GM12878 (cell line): ENCODE measurements around the gene GSG1L. TPM values are rescaled to one million over a fixed set of nuclear protein-coding genes. Genes with fewer than 3 reads are reported as not detected.

Source experiments
- EED ChIP-seq: sonication (generic); IDR thresholded peaks from 2 replicates; pipeline ENCODE4 v1.6.1; 2016; ENCODE audit warnings: antibody characterized with exemption, low read depth
- IKZF1 ChIP-seq: fragments of 450-650 bp; conservative IDR thresholded peaks from 2 replicates; pipeline ENCODE4 v1.6.1; 2017; ENCODE audit warnings: antibody characterized with exemption, mild to moderate bottlenecking
- NFYA ChIP-seq: IDR thresholded peaks from 2 replicates; pipeline ENCODE4 v1.6.1; 2011; ENCODE audit warnings: low read depth, mild to moderate bottlenecking, low read length, improper control_type of control experiment, borderline replicate concordance
- NR2C1 ChIP-seq: fragments of 450-650 bp; IDR thresholded peaks from 2 replicates; pipeline ENCODE4 v1.6.1; 2017; ENCODE audit warnings: antibody characterized with exemption, mild to moderate bottlenecking, moderate library complexity
- NRF1 ChIP-seq: conservative IDR thresholded peaks from 2 replicates; pipeline ENCODE4 v1.6.1; 2011; ENCODE audit warnings: mild to moderate bottlenecking, low read depth, low read length, improper control_type of control experiment
- POLR2A ChIP-seq: IDR thresholded peaks from 2 replicates; pipeline ENCODE4 v1.6.1; 2011; ENCODE audit warnings: low read depth, mild to moderate bottlenecking, low read length
- POU2F2 ChIP-seq: IDR thresholded peaks from 3 replicates; pipeline ENCODE4 v1.6.1; 2011; ENCODE audit warnings: low read depth, mild to moderate bottlenecking, low read length, borderline replicate concordance
- ZNF592 ChIP-seq: fragments of 450-650 bp; IDR thresholded peaks from 2 replicates; pipeline ENCODE4 v1.6.1; 2017; ENCODE audit warnings: mild to moderate bottlenecking, moderate library complexity
- polyA plus RNA-seq, 11 experiments: library from polyadenylated mRNA; depleted of rRNA in 4 of 11; unstranded in 6 of 11; stranded (reverse) in 5 of 11; fragments of >200 nt; fragmentation: Nextera tagmentation in 4 of 11; fragmentation: Illumina TruSeq in 1 of 11; extraction: Ambion mirVana in 4 of 11; extraction: Trizol in 1 of 11; gene quantifications; 1 replicate in 1 of 11; 2 replicates in 10 of 11; pipeline versions ENCODE4 v1.2.1 to v1.2.3, GENCODE V29; 2011 to 2016; ENCODE audit warnings: inconsistent platforms in 2 of 11, missing spikeins in 2 of 11, low read depth in 1 of 11
- total RNA-seq, 4 experiments: library from RNA; depleted of rRNA in 3 of 4; stranded (reverse); fragments of >200 nt in 3 of 4; fragmentation: Illumina TruSeq in 1 of 4; extraction: Trizol in 1 of 4; gene quantifications; 2 replicates each; pipeline versions ENCODE4 v1.2.1 to v1.2.3, GENCODE V29; 2013 to 2021
- TF ChIP-seq, protein P1 (sequence below): IDR thresholded peaks from 2 replicates; pipeline ENCODE4 v1.6.1; 2011; ENCODE audit warnings: borderline replicate concordance, low read depth, mild to moderate bottlenecking, moderate library complexity, mixed read lengths, low read length; ENCODE audit not compliant: insufficient read depth; ENCODE audit errors: extremely low read length

GSG1L gene
- total and polyA plus RNA-seq, 10 of the 15 experiments (the other 5 are each of a cell fraction or from before 2014, with no cell fraction given), result not detected

GRCh38 chr16:27868180-27868579, 195.3 kb downstream of the GSG1L start (continued):
- TF ChIP-seq ZNF592 (no peak), NRF1 (no peak), NFYA (no peak), POLR2A (no peak), IKZF1 (no peak), NR2C1 (no peak), EED (no peak), POU2F2 (no peak)
- TF ChIP-seq, protein P1, sequence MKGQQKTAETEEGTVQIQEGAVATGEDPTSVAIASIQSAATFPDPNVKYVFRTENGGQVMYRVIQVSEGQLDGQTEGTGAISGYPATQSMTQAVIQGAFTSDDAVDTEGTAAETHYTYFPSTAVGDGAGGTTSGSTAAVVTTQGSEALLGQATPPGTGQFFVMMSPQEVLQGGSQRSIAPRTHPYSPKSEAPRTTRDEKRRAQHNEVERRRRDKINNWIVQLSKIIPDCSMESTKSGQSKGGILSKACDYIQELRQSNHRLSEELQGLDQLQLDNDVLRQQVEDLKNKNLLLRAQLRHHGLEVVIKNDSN, result no peak
